Gastroesophageal sphincter (tissue), 3 donors: ENCODE data around the gene DOCK6.

Experiments
- EP300 ChIP-seq: sonication (generic); formaldehyde crosslinking; IDR thresholded peaks from one replicate; pipeline ENCODE4 v1.6.1; 2017; ENCODE audit warnings: antibody characterized with exemption, mild to moderate bottlenecking
- POLR2A ChIP-seq, 2 donors: fragments of 450-650 bp; IDR thresholded peaks; one replicate each; pipeline ENCODE4 v1.6.1; 2017; ENCODE audit warnings: antibody characterized with exemption in 2 of 2, mild to moderate bottlenecking in 2 of 2, moderate library complexity in 1 of 2
- POLR2AphosphoS5 ChIP-seq: sonication (generic); formaldehyde crosslinking; IDR thresholded peaks from one replicate; pipeline ENCODE4 v1.6.1; 2017; ENCODE audit warnings: antibody characterized with exemption
- TF ChIP-seq, protein P1 (sequence below), 4 experiments: fragments of 200-600 bp in 2 of 4; fragments of 450-650 bp in 2 of 4; sonication (generic) in 1 of 4; IDR thresholded peaks; one replicate each; pipeline ENCODE4 v1.5.1; 2017 to 2019; ENCODE audit warnings: antibody characterized with exemption in 4 of 4, mild to moderate bottlenecking in 2 of 4, moderate library complexity in 2 of 4

DNA sequence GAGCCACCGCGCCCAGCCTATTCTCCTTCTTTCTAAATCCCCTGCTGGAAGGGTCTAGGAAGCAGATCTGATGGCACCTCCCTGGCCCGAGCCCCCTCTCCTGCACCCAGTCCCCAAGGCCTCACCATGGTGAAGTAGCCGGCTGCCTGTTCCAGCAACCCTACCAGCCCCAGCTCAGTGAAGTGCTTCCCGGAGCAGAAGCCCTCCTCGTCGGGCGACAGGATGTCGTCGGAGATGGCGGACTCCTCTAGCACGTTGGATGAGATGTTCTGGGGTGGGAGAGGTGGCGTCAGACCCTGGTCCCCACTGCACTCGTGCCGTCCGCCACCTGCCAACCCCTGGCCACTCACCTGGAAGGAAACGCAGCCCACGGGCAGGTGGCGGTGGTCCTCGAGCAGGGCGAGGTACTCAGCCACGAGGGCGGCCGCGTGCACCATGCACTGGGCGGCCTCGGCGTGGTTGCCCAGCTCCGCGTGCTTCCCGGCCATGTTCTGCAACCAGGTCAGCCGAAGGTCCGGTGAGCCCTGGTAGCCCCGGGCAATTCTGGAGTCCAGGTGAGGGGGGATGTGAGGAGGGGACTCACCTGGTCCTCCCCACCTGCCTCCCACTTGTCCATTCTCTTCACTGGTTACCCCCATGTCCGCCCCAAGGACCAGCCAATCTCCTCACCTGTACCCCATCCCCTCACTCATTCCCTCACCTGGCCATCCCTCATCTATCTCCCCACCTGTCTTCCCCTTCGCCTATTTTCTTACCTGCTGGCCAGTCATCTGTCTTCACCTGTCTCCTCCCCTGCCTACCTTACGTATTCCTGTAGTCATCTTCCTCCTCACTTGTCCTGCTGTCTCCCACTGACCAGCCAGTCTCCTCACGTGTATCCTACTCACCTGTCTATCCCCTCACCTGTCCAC lies 53.5 kb downstream of the DOCK6 start:
- TF ChIP-seq POLR2A (IDR thresholded peaks at IDR 0.05) (no peak), POLR2AphosphoS5 (no peak), EP300 (no peak)
- TF ChIP-seq, protein P1, sequence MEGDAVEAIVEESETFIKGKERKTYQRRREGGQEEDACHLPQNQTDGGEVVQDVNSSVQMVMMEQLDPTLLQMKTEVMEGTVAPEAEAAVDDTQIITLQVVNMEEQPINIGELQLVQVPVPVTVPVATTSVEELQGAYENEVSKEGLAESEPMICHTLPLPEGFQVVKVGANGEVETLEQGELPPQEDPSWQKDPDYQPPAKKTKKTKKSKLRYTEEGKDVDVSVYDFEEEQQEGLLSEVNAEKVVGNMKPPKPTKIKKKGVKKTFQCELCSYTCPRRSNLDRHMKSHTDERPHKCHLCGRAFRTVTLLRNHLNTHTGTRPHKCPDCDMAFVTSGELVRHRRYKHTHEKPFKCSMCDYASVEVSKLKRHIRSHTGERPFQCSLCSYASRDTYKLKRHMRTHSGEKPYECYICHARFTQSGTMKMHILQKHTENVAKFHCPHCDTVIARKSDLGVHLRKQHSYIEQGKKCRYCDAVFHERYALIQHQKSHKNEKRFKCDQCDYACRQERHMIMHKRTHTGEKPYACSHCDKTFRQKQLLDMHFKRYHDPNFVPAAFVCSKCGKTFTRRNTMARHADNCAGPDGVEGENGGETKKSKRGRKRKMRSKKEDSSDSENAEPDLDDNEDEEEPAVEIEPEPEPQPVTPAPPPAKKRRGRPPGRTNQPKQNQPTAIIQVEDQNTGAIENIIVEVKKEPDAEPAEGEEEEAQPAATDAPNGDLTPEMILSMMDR (IDR thresholded peaks at IDR 0.05) = no peak
